Measurements from ENCODE around the gene DRC1.

The DRC1 gene

DNA sequence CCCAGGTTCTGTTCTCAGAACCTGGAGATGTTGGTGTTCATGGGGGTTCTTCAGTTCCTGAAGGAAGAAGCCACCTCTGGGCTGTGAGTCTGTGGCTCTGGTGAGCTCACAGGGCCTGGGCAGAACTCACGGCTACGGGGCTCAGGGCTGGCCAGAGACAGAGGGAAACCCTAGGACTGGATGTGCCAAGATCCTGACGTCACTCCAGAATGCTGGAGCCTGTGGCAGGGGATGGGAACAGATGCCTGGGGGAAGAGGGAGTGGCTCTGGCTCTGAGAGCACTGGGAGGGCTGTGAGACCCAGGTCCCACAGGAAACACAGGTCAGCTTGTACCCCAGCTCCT, 76.2 kb downstream of the DRC1 start, which contains the start of gene OTOF:
Gene OTOF, minus strand, starts transcription at position 214 of the 343 bp plus-strand sequence.
- no peak for DNase-seq (ENCODE audit: low spot score)

DNA sequence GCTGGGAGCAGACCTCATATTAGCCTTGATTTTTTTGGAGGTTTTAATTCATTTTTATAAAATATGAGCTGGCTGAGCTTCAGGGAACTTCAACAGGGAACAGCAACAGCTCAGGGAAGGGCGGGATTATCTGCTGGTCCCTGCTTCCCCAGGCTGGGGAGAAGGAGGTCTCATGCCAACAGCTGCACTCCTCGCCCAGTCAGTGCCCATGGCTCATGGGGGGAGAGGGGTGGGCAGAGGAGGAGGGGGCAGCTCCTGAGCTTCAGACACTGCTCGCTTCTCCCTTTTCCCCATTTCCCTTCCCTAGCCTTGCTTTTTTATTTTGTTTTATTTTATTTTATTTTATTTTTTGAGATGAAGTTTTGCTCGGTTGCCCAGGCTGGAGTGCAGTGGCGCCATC, 76.6 kb downstream of the DRC1 start:
- DNase-seq (ENCODE audit: low spot score) = no peak

DNA sequence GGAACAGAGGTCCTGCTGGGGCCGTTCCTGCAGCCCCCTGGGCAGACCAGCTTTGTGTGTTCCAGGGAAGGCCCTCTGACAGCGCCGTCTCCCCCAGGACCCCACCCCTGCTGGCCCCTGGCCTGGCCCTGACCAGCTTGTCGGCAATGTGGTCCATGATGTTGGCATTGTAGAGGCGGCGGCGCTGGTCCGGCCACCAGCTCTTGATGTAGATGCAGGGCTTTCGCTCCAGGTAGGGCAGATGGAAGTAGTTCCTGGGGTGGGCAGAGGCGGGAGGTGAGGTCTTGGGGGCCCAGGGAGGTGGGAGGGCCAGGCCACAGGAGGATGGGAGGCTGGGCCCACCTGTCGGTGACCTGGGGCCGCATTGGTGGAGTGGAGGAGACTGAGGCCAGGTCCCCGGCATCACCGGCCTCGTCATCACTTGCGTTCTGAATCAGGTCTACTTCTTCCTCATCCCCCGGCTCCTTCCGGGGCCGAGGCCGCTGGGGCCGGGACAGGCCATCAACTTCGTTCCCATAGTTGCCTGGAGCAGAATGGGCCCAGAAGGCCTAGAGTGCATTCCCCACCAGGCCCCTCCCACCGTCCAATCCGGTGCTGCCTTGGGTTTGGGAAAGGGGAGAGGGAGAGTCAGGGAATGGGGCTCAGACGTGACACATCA, 77.5 kb downstream of the DRC1 start:
- no peak for DNase-seq (ENCODE audit: low spot score)

DNA sequence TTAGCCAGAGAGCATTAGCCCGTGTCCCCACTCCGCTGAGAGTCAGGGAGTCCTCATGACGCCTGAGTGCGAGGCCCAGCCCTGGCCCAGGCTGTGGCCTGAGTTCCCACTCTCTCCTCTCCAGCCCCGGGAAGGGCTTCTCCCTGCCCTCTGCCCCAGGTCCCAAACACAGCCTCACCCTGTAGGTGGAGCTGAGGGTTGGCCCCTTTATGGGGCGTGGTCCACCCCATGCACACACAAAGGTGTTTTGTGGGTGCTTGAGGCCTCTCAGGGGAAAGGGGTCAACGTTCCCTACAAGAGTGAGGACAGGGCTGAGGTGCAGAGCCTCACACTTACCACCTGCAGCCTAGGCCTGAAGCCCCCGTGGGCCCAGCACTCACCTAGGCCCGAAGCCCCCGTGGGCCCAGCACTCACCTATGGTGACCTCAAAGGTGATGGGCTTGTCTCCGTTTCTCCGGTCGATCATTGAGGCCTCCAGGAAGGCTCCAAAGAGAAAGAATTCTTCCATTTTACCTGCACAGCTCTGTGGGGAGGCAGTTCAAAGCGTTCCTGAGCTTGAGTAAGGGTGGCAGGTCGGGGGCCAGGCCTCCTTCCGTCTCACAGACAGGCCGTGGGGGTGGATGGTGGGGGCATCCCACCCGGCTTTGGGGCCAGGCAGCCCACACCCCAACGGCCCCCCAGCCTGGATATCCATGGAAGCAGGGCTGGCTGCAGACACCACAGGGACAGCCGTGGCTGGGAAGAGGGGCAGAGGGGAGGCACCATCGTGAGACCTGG, 78.3 kb downstream of the DRC1 start:
- DNase-seq (ENCODE audit: low spot score) = no peak

DNA sequence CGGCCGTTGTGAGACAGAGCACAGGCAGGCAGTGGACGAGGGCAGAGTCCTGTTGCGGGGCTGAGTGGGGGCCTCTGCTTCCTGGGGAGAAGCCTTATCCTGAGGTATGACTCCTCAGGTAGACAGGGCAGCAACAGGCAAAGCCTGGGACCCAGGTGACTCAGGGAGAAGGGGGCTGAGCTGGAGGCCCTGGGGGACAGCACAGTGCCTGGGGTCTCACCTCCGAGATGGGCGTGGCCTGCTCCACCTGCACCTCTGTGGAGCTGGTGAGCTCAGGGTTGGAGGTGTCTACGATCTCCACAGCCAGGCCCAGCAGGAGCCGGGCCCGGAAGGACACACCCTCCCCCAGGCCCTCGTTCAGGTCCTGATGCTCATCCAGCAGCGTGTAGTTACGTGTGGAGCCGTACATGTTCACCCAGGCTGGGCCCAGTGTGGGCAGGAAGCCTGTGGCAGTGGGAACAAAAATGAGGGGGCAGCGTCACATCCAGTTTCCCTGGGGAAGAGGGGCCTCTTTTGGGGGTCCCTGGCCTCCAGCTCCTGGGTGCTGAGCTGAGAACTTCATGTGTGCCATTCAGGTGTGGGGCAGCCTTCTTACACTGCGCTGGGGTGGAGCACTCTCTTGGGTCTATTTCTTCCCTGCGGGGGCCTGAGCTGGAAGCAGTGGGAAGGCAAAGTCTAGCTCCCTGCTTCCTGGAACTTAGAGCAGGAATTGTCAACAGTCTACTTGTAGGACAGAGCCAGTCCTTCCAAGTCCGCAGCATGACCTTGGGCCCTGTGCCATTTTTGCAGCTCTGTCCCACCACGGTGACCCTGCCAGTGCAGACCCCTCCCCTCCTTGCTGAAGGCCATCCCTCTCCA, 79.1 kb downstream of the DRC1 start:
- no peak for DNase-seq (ENCODE audit: low spot score)

DNA sequence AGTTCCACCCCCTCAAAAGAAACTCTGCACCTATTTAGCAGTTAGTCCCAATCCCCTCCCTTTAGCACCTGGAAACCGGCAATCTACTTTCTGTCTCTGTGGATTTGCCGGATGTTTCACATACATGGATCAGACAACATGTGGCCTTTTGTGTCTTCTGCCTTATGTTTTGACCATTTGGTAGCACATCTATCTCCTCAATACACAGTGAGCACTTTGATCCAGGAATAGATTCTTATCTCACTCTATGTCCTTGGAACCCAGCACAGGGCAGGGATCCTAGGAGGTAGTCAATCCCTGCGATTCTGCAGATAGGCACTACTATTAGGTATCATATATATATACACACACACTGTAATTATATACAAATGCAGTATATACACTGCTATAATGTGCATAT, 80.0 kb downstream of the DRC1 start:
- DNase-seq (ENCODE audit: low spot score) = no peak

DNA sequence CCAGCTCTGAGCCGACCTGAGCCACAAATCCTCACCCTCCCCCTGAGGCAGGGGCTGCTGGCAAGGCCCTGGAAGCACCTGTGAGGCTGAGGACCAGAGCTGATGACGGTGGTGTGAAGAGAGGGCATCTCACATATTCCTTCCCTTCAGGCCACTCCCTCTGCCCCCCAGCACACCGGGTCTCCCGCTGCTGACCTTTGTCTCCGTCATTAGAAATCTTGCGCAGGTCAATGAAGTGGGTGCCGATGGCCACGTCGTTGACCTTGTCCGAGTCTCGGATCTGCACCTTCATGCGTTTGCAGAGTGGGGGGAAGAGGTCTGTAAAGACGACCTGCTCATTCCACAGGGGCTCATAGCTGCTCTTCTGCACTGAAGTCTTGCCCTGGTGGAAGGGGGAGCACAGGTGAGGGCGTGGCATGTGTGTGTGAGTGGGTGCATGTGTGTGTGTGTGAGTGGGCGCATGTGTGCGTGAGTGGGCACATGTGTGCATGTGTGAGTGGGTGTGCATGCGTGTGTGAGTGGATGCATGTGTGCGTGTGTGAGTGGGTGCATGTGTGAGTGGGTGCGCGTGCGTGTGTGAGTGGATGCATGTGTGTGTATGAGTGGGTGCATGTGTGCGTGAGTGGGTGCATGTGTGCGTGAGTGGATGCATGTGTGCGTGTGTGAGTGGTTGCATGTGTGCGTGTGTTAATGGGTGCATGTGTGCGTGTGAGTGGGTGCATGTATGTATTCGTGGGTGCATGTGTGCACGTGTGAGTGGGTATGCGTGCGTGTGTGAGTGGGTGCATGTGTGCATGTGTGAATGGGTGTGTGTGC, 80.7 kb downstream of the DRC1 start:
- DNase-seq (ENCODE audit: low spot score) = no peak

DNA sequence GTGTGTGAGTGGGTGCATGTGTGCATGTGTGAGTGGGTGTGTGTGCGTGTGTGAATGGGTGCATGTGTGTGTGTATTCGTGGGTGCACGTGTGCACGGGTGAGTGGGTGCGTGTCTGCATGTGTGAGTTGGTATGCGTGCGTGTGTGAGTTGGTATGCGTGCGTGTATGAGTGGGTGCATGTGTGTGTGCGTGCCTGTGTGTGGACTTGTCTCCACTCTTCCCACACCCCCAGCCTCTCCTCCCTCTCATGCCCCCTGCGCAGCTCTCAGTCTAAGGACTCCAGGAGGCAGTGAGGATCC, 81.3 kb downstream of the DRC1 start:
- no peak for DNase-seq (ENCODE audit: low spot score)

DNA sequence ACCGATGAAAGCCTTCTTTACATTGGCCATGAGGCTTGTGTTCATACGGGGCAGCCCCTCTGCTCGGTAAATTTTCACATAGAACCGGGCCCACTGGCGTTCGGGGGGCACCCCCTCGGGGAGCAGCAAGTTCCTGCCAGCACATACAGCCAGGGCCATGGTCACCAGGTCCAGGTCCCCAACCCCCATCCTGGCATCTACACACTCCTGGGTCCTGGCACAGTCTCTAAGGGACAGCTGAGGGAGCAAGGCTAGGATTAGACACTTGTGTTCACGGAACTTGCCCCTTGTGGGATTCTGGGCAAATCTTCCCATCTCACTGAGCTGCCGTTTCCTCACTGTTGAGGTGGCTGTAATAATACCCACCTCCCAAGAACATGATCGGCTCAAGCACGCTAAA, 81.8 kb downstream of the DRC1 start:
- no peak for DNase-seq (ENCODE audit: low spot score)

DNA sequence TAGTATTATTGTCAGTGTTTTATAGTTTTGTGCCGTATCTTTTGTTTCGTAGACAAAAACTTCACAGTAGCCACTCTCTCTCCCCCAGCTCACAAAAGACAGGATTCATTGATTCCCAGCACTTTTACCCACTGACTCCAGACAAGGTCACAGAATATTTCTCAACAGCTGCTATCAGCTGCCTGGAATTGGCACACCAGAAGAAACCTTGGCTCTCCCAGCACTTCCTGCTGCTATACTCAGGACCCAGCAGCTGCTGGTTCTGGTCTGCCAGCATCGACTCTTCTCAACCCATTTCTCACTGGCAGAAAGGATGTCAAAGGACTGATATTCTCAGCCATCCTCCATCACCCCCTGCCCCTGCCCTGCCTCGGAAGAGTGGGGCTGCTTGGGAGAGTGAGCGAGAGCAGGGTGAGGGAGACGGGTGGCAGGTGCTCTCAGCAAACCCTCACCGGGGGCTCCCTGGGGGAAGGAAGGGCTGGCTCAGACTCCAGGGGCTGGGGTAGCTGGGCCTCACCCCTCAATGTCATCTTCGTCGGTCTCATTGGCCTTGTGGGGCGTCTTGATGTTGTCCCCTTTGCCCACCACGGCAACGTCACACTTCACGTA, 82.3 kb downstream of the DRC1 start:
- DNase-seq (ENCODE audit: low spot score) = no peak

DNA sequence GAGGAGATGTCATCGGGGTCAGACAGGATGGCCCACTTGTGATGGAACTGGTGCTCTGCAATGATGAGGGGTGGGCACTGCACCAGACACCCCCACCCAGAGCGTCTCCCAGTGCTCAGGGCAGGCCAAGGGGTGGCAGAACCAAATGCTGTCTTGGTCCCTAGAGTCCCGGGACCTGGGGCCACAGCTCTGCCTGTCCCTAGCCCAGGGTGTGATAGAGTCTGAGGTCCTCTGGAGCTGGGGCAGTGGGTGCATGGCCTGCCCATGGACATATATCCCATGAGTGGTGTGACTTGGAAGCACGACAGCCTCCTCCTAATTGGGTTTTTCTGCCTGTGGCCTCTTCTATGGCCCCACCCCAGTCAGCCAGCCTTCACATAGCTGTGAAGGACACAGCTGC, 82.9 kb downstream of the DRC1 start:
- DNase-seq (ENCODE audit: low spot score) = no peak

DNA sequence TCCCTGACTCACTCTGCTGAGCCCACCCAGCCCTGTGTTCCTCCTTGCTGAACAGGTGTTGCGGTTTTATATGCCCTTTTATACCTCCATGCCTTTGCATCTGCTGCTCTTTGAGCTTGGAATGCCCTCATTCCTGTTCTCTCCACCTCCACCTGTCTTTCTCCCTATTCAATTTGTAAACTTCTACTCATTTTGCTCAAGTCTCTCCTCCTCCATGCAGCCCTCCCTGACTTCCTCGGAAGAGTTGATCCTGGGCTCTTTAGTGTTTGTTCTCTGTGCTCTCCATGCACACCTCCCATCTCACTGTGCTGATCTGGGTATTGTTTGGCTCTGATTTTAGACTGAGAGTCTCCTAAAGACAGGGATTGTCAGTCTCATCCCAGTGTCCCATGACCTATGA, 83.4 kb downstream of the DRC1 start:
- no peak for DNase-seq (ENCODE audit: low spot score)

DNA sequence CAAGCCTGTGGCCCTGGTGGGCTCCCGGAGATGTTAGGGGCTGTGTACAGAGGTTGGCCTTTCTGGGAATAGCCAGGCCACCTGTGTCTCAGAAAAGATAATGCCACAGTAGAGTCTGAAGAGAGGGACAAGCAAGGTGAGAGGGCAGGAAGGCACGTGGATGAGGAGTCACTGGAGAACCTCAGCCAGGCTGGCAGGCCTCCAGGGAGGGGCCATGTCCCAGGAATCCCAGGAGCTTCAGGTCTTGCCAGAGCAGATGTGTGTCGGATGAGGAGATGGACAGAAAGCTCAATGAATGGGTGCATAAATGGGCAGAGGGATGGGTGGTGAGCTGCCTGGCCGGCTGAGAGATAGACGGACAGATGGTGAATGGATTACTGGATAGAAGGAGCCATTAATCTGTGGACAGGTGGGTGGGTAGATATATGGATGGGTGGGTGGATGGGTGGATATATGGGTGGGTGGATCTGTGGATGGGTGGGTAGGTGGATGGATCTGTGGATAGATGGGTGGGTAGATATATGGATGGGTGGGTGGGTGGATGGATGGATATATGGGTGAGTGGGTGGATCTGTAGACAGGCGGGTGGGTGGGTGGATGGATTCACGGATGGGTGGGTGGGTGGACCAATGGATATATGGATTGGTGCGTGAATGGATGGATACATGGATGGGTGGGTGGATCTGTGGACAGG, 84.2 kb downstream of the DRC1 start:
- no peak for DNase-seq (ENCODE audit: low spot score)

DNA sequence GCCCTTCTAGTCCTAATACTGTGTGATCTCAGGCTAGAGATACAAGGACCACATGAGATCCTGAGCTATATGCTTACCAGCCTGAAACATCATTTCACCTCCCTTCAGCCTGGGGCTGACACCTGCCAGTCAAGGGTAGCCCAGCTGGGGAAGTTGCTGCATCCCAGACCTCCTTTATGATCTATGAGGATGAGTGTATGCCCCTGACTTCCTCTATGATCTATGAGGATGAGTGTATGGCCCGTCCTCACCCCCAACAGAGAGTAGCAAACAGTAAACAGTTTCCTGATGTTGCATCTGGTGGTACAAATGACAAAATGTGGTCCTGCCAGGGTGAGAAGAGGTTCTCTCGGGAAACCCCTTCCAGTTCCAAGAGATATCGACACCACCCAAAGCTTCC, 85.1 kb downstream of the DRC1 start:
- DNase-seq (ENCODE audit: low spot score) = no peak

DNA sequence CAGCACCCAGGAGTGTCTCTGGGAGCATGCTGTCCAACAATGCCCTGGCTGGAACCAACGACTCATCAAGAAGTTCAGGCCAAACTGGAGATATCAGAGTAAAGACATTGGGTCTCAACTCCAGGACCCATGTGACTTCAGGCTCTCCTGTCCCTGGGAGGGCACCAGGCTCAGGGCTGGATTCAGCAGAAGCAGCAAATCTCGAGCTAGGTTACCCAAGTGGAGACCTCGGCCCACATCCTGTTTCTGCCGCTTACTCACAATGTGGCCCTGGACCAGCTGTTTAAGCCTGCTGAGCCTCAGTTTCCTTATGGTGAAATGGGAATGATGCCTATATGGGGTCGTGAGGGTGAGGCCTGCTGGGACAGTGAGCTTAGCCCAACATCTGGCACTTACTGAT, 85.5 kb downstream of the DRC1 start:
- no peak for DNase-seq (ENCODE audit: low spot score)

DNA sequence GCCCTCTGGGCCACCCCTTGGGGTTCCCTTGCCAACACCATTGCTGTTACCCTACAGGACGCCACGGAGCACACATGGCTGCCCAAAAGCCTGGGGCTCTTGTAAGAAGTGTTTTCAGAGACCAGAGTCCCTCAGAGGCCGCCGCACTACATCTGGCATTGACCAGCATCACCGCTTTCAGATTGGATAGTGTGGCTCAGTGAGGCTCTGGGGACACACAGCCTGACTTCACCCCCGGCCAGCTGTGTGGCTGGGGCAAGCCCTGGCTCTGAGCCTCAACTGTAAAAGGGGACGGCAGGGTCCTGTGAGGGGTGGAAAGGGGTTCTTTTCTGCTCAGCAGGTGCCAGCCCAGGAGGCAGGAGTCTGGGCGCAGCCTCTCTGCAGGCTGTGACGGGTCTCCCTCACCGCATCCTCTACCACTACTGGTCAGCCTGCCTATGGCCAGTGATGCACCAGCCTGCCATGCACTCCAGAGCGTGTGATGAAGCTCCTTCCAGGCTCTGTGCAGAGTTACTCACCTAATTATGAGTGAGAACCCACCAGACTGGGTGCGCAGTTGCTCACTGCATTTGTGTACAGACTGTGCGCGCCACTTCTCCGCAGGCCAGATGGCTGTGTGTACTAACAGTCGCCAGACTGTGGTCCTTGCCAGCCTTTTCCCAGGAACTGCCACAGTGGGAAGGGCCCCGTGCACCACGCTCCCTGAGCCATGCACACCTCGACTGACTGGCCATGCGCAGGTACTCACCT, 86.9 kb downstream of the DRC1 start:
- no peak for DNase-seq (ENCODE audit: low spot score)

DNA sequence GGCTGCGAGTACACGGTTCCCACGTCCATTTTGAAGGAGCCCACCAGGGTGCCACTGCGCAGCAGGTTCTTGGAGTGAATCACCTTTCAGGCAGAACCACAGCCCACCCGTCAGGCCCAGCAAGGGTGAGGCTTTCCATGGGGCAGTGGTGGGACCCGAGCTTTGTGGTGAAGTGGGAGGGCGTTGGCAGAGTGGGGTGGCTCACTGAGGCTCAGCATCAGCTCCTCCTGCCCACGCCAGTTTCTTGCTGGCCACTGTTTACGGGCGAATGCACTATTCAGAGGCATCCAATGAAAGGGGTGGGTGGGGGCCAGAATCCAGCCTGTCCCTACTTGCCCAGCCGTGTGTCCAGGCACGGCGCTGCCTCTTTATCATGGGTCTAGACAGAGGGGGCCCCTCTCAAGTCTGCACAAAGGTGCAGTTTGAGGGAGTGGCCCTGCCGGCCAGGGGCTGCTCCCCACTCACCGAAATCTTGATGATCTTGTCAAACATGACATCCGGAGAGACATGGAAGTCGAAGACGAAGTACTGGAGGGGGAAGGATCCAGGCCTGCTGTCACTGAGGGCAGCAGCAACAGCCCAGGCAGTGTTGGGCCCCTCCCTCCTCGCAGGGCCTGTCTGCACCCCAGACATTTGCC, 87.6 kb downstream of the DRC1 start:
- DNase-seq (ENCODE audit: low spot score) = no peak

DNA sequence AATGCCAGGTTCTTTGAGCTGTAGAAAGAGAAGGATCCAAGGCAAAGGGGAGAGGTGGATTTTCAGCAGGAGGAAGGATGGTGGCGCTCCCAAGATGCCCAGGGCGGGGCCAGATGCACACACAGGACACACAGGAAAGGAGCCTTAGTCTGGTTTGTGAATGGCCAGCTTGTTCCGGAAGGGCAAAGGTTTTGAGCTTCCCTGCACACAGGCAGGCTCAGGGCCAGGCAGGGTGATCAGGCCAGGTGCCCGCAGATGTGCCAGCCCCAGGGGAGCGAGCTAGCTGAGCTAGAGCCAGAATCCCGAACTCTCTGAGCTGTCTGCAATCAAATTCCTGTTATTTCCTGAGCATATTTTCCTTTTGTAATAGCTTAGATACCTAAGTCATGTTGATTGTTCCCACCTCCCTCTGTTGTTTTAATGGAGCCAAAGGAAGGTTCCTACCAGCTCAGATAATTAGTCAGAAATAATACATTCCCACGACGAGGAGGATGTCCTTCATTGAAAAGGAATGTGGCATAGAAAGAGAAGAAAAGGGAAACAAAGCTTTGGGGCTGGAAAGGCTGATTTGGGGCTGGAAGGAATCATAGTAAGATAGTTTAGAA, 89.9 kb downstream of the DRC1 start:
- DNase-seq (ENCODE audit: low spot score) = no peak

DNA sequence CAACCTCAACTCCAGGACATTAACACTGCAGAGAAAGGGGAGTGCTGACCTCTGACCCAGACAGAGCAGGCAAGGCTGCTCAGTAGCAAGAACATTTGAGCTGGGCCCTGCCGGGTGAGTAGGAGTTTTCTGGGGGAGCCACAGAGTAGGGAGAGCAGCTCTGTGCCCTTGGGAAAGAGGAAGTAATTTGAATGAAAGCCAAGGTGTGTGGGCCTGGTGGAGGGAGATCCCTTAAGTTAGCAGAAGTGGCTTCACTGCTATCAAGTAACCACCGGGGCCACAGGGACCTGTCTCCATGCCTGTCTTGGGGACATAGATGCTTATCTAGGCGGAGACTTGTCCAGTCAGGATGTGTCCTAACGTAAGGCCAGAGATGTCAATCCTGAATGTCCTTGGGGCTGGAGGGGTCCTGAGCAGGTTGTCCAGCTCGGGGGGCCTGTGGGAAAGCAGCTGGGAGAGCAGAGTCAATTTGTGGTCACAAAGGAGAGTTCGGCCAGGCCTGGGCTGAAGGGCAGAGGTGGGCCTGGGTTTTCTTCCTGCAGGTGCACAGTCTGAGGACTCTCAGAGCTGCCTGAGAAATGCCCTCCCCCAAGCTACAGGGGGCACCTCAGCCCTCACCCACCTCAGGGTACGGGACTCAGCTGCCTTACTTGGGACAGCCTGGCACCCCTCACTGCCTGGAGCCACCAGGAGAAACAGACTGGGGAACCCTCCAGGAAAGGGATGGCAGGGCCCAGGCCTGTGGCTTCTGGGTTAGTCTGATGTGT, 91.2 kb downstream of the DRC1 start:
- DNase-seq (ENCODE audit: low spot score) = no peak
